ENCODE measurements around the gene KLK4.

Gene KLK4

GRCh38 chr19:50874211-50874610 is 37.0 kb downstream of the KLK4 start:
- no peak overlapping the region for H3K4me3 ChIP-seq (ENCODE audit: low read depth, low read length)
- TF ChIP-seq CTCF (IDR thresholded peaks at IDR 0.05; ENCODE audit: low read depth, low read length, missing control alignments), result no peak
- DNase-seq (ENCODE audit: low read depth), result no peak

- DNase-seq (ENCODE audit: low read depth), result no peak
- TF ChIP-seq CTCF (IDR thresholded peaks at IDR 0.05; ENCODE audit: low read depth, low read length, missing control alignments), result no peak
- no peak within 1 kb of the TSS for H3K4me3 ChIP-seq (ENCODE audit: low read depth, low read length)
These were observed 38.1 kb downstream of the KLK4 start, which contains the start of gene KLK2 for GRCh38 chr19:50873056-50873455. TSS of gene KLK2 (plus strand) at chr19:50873439. CDS start at chr19:50873474, 35 bp downstream.

GRCh38 chr19:50870417-50871089 is 40.6 kb downstream of the KLK4 start:
- no peak overlapping the region for H3K4me3 ChIP-seq (ENCODE audit: low read depth, low read length)
- no peak for DNase-seq (ENCODE audit: low read depth)
- TF ChIP-seq CTCF (IDR thresholded peaks at IDR 0.05; ENCODE audit: low read depth, low read length, missing control alignments), result no peak

- H3K4me3 ChIP-seq (ENCODE audit: low read depth, low read length), result no peak overlapping the region
- DNase-seq (ENCODE audit: low read depth), result no peak
- no peak for TF ChIP-seq CTCF (IDR thresholded peaks at IDR 0.05; ENCODE audit: low read depth, low read length, missing control alignments)
These were observed 41.7 kb downstream of the KLK4 start for GRCh38 chr19:50869479-50869878.

- TF ChIP-seq CTCF (IDR thresholded peaks at IDR 0.05; ENCODE audit: low read depth, low read length, missing control alignments), result no peak
- H3K4me3 ChIP-seq (ENCODE audit: low read depth, low read length), result no peak overlapping the region
- no peak for DNase-seq (ENCODE audit: low read depth)
These were observed 49.5 kb downstream of the KLK4 start for GRCh38 chr19:50861496-50862286.

- no peak overlapping the region for H3K4me3 ChIP-seq (ENCODE audit: low read depth, low read length)
- DNase-seq (ENCODE audit: low read depth), result no peak
- no peak for TF ChIP-seq CTCF (IDR thresholded peaks at IDR 0.05; ENCODE audit: low read depth, low read length, missing control alignments)
These were observed 50.2 kb downstream of the KLK4 start for GRCh38 chr19:50861010-50861409.

Measured in GM12864 (cell line).